GM12878 (cell line): Measurements from ENCODE around the gene DNHD1.

Source experiments
- CBFB ChIP-seq: IDR thresholded peaks from 2 replicates; pipeline ENCODE4 v1.6.1; 2016; ENCODE audit warnings: antibody characterized with exemption, low read depth
- CEBPB ChIP-seq, 2 experiments: fragments of 150-350 bp in 1 of 2; IDR thresholded peaks; 2 replicates each; pipeline ENCODE4 v1.6.1; 2012 to 2014; ENCODE audit warnings: low read depth in 2 of 2, low read length in 2 of 2, borderline replicate concordance in 1 of 2, inconsistent platforms in 1 of 2
- NR2F1 ChIP-seq: fragments of 450-650 bp; conservative IDR thresholded peaks from 2 replicates; pipeline ENCODE4 v1.6.1; 2017; ENCODE audit warnings: mild to moderate bottlenecking

DNA sequence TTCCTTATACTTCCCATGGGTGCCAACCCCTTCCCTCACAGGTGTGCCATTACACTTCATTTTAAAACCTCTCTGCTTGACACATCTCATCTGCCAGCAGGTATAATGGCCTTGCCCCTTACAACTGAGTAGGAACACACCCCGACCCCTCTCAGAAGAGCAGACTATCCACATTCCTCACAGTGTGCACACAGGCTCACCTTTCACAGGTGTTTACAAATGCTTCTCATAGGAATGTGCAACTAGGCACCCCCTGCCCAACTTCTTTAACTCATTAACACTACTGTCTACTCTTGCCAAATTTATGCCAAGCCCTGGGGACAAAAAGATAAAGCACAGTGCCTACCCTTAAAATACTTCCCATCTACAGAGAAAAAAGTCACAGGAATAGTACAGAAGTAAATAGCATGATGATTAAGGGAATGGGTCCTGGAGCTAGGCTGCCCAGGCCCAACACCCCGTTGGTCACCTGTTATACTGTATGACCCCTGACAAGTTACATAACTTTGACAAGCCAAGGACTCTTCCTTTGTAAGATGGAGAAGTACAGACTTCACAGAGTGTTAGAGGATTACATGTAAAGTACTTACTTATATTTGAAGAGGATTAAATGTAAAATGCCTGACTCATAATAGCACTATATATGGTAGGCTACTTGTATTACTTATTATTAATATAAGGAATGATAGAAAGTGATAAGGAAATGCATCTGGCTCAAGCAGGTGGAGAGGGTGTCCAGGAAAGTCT lies 38.6 kb upstream of the DNHD1 start:
- TF ChIP-seq CBFB (no peak), CEBPB (IDR thresholded peaks at IDR 0.05; ENCODE audit: borderline replicate concordance in 1 of 2, low read depth in 2 of 2, low read length in 2 of 2) (no peak), NR2F1 (no peak)
